Hepatocyte (in vitro differentiated cells): Measurements from ENCODE around the gene NELFCD.

Source experiments
- EZH2 ChIP-seq: fragments of 200-600 bp; sonication (generic); IDR thresholded peaks from 2 replicates; pipeline ENCODE4 v1.6.1; 2016; ENCODE audit warnings: antibody characterized with exemption, mild to moderate bottlenecking, borderline replicate concordance
- TF ChIP-seq, protein P1 (sequence below): fragments of 200-600 bp; sonication (generic); IDR thresholded peaks from 2 replicates; pipeline ENCODE4 v1.5.1; 2016; ENCODE audit warnings: antibody characterized with exemption, mild to moderate bottlenecking; ENCODE audit not compliant: poor library complexity

DNA sequence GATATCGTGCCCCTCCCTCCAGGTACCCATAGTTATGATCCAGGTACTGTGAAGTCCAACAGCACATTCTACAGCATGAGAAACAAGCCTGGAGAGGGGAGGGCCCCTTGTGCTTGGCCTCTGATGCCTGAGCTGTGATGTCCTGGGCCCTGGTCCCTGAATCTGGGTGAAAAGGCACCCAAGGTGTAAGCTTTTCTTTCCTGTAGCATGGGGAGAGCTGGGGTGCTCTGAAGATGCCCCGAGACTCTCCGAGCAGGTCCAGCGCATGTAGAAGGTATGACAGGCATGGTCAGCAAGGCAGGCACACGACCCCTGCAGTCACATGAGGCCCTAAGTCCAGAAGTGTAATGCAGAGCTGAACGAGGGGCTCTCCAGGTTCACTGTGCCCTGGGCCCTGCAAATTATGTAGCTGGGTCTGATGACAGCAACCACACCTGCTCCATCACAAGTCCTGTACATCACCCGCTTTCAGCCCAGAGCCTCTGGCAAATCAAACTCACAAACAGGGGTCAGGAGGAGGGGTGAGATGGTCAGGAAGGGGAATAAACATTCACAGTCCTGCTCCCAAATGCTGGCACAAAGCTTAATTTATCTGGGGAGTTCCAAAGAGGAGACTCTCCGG is 27.8 kb downstream of the NELFCD start:
- TF ChIP-seq, protein P1, sequence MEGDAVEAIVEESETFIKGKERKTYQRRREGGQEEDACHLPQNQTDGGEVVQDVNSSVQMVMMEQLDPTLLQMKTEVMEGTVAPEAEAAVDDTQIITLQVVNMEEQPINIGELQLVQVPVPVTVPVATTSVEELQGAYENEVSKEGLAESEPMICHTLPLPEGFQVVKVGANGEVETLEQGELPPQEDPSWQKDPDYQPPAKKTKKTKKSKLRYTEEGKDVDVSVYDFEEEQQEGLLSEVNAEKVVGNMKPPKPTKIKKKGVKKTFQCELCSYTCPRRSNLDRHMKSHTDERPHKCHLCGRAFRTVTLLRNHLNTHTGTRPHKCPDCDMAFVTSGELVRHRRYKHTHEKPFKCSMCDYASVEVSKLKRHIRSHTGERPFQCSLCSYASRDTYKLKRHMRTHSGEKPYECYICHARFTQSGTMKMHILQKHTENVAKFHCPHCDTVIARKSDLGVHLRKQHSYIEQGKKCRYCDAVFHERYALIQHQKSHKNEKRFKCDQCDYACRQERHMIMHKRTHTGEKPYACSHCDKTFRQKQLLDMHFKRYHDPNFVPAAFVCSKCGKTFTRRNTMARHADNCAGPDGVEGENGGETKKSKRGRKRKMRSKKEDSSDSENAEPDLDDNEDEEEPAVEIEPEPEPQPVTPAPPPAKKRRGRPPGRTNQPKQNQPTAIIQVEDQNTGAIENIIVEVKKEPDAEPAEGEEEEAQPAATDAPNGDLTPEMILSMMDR = no peak
- TF ChIP-seq EZH2 = no peak
